Motor neuron (in vitro differentiated cells): ENCODE results near the gene TRIM39. TPM values are rescaled to one million over a fixed set of nuclear protein-coding genes. Genes with fewer than 3 reads are reported as not detected.
"Not testable (repeated sequence)": the region's sequence is repeated elsewhere in the genome, so short reads cannot be mapped to it uniquely, and the experiment has no call there.

ENCODE experiments used
- ATAC-seq, 8 experiments: fragments of 200-7000 bp; cut with Tn5 transposase; replicated peaks in 6 of 8; 2 replicates each; pipeline ENCODE4 v1.8.0; 2021; ENCODE audit warnings: mild to moderate bottlenecking in 8 of 8, moderate library complexity in 8 of 8
- H3K27ac ChIP-seq, 2 donors: fragments of 250-450 bp; sonication (Bioruptor Pico); 2 replicates each; pipeline ENCODE4 v1.9.0; 2021; ENCODE audit warnings: antibody characterized with exemption in 2 of 2, mild to moderate bottlenecking in 2 of 2, moderate library complexity in 1 of 2
- H3K4me1 ChIP-seq, 2 donors: fragments of 250-450 bp; sonication (Bioruptor Pico); replicated peaks in 1 of 2; 2 replicates each; pipeline ENCODE4 v1.6.1; 2021; ENCODE audit warnings: antibody characterized with exemption in 2 of 2, mild to moderate bottlenecking in 2 of 2, moderate library complexity in 1 of 2
- H3K4me3 ChIP-seq, 5 donors: fragments of 250-450 bp; sonication (Bioruptor Pico); 2 replicates each; pipeline ENCODE4 v1.9.0; 2021; ENCODE audit warnings: antibody characterized with exemption in 5 of 5, mild to moderate bottlenecking in 5 of 5, moderate library complexity in 4 of 5
- WGBS, 10 experiments: fragments of 450-650 bp; shearing (Covaris generic); methylation state at CpG; one replicate each; pipeline ENCODE4 v1.0.0; 2022; 5-methylcytosine and 5-hydroxymethylcytosine counted together
- in situ Hi-C, 9 experiments: fragments of 400-800 bp; cut with MboI; loops; one replicate each; pipeline ENCODE4 v1.15.0; 2021; ENCODE audit warnings: low sequenced_read_pairs in 9 of 9, low pct_unique_long_range_greater_than_20kb in 2 of 9; ENCODE audit not compliant: unreplicated experiment in 9 of 9
- total RNA-seq, 8 experiments: library from RNA; unstranded; fragments of 300-600 nt; gene quantifications; 2 replicates each; pipeline versions ENCODE4 v1.2.3 to v1.2.4, GENCODE V29; 2022

The TRIM39 gene
- 10 to 100 TPM in 7 of 8 experiments, 1 to 10 TPM in 1; 8.9 to 15.4 (median 11.1) TPM for total RNA-seq

DNA sequence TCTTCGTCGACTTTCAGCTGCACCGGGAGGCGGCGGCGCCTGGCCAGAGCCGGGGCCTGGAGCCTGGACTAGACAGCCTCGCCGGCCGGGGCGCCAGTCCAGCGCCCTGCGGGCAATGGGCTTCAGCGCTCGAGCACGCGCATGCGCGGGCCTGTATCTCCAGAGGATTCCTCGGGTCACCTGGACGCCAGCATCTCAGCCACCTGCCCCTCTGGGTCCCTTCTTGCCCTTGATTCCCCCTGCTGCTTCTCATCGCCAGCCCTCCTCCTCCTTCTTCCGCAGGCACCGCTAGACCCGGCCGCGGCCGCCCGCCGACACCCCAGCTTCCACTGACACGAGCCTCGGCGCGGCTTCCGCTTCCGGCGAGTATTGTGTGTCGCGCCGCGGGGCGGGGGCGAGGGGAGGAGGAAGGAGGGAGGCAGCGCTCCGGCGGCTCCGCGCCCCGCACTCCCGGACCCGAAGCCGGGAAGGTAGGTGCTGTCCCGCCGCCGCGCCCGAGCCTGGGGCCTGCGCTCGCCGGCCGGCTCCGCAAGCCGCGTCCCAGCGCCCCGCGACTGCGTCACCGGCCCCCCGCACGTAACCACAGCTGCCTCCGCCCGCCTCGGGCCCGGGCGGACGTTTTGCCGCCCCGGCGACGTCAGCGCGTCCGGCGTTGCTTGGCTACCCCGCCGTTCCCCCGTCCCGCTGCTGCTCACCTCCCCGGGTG lies at the start of gene TRIM39:
Gene TRIM39, plus strand, starts transcription at position 402 of the 706 bp plus-strand sequence. CDS start 2,391 bp downstream, outside the sequence.
- in situ Hi-C loops, result no loop called here
- peak; percentile 65 to 79 (median 76) for ATAC-seq
- Histone ChIP-seq H3K4me3 (peak within 1 kb of the TSS; percentile 65 to 99 (median 85)), H3K27ac (peak within 1 kb of the TSS; percentile 97 to 98), H3K4me1 (peaks cover 15 to 33% of the 10 kb centered on the region in 2 donors)
- whole genome bisulfite sequencing, 10 experiments, result 0% methylated on average over 2 to 14 of the region's 90 CpGs; no CpG with 5 or more reads in 6 of the 10 experiments

DNA sequence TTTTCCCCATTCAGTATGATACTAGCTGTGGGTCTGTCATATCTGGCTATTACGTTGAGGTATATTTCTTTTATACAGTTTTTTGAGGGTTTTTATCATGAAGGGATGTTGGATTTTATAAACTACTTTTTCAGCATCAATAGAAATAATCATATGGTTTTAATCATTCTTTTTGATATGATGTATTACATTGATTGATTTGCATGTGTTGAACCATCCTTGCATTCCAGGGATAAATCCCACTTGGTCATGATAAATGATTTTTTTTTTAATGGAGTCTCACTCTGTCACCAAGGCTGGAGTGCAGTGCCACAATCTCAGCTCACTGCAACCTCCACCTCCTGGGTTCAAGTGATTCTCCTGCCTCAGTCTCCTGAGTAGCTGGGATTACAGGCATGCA lies 45.7 kb upstream of the TRIM39 start:
- WGBS, 10 experiments, result 83 to 100% (median 100%) methylated on average over 1 of the region's 1 CpG
- in situ Hi-C loops, H3K4me1 ChIP-seq, ATAC-seq, H3K4me3 ChIP-seq, H3K27ac ChIP-seq: not testable (repeated sequence)

DNA sequence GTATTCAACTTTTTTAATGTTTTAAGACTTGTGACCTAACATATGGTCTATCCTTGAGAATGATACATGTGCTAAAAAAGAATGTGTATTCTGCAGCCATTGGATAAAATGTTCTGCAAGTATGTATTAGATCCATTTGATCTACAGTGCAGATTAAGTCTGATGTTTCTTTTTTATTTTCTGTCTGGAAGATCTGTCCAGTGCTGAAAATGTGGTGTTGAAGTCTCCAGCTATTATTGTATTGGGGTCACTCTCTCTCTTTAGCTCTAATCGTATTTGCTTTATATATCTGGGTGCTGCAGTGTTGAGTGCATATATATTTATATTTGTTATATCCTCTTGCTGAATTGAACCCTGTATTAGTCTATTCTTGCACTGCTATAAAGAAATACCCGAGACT lies 44.2 kb upstream of the TRIM39 start:
- in situ Hi-C loops, result no loop called here
- WGBS, 10 experiments, result 70 to 100% (median 95%) methylated on average over 1 to 2 of the region's 2 CpGs; no CpG with 5 or more reads in 1 of the 10 experiments
- ATAC-seq, result no peak
- Histone ChIP-seq H3K4me1 (no peaks in the 10 kb centered on the region), H3K4me3 (no peak overlapping the region), H3K27ac (no peak overlapping the region)

DNA sequence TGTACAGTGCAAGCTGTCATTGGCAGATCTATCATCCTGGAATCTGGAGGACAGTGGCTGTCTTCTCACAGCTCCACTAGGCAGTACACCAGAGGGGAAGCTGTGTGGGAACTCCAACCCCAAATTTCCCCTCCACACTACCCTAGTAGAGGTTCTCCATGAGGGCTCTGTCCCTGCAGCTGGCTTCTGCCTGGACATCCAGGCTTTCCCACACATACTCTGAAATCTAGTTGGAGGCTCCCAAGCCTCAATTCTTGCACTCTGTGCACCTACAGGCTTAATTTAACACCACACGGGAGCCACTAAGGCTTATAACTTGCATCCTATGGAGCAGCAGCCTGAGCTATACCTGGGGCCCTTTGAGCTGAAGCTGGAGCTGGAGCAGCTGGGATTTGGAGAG lies 43.0 kb upstream of the TRIM39 start:
- H3K4me3 ChIP-seq, result no peak overlapping the region
- ATAC-seq, result no peak
- WGBS, 10 experiments, result 80 to 100% (median 88%) methylated on average over 1 of the region's 1 CpG; no CpG with 5 or more reads in 7 of the 10 experiments
- H3K27ac ChIP-seq, result no peak overlapping the region
- in situ Hi-C loops, result no loop called here
- no peaks in the 10 kb centered on the region for H3K4me1 ChIP-seq

DNA sequence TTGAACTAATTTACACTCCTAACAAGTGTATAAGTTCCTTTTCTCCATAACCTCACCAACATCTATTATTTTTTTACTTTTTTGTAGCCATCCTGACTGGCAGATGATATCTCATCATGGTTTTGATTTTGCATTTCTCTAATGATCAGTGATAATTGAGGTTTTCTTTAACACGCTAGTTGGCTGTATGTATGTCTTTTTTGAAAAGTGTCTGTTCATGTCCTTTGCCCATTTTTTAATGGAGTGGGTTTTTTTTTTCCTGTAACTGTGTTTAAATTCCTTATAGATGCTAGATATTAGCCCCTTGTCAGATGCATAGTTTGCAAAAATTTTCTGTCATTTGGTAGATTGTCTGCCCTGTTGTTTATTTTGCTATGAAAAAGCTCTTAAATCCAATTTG lies 39.6 kb upstream of the TRIM39 start:
- Histone ChIP-seq H3K4me3 (no peak overlapping the region), H3K27ac (no peak overlapping the region), H3K4me1 (no peaks in the 10 kb centered on the region)
- WGBS, 10 experiments, result 38 to 100% (median 100%) methylated on average over 1 of the region's 1 CpG
- ATAC-seq, result no peak
- in situ Hi-C loops, result no loop called here

DNA sequence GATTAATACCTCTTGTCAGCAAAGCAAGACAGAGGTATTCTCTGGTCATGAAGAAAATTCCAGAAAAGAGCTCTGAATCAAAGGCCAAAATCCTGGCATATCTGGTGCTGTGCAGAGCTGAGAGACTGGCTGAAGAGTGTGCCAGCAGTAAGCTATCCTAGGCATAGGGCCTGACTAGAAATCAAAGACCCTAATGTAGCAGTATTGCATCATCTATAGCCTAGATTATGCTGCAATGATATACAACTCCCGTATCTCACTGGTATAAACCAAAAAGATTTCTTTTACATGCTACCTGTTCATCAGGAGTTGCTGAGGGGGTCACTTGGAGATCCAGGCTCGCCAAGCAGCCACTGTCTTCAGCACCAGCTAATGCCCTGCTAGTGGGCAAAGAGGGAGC lies 30.9 kb upstream of the TRIM39 start:
- ATAC-seq, result peak in 3 of 8 experiments; percentile 34 to 63 (median 51)
- Histone ChIP-seq H3K4me1 (no peaks in the 10 kb centered on the region), H3K27ac (no peak overlapping the region), H3K4me3 (no peak overlapping the region)
- WGBS, 10 experiments, result 92 to 100% (median 100%) methylated on average over 1 to 2 of the region's 2 CpGs; no CpG with 5 or more reads in 5 of the 10 experiments
- in situ Hi-C loops, result no loop called here

DNA sequence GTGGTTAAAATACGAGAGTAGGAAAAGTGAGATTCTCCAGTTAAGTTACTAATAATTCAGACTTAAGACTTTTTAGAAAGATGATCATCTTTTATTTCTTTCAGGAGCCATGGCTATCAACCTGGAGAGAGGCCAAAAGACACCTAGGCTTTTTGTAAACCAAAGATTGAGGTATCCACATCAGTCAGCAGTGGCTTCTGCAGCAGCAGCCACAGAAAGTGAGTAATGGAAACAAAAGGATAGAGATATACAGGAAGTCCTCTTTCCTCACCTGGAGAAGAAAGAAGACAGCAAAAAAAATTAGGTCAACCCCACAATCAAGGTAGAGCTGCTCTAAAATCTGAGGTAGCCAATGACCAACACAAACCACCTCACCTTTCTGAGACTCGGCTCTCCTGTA lies 22.7 kb upstream of the TRIM39 start:
- Histone ChIP-seq H3K4me1 (no peaks in the 10 kb centered on the region), H3K27ac (no peak overlapping the region), H3K4me3 (no peak overlapping the region)
- 33 to 100% (median 100%) methylated on average over 1 to 2 of the region's 2 CpGs; no CpG with 5 or more reads in 2 of the 10 experiments for WGBS, 10 experiments
- ATAC-seq, result no peak
- in situ Hi-C loops, result no loop called here

DNA sequence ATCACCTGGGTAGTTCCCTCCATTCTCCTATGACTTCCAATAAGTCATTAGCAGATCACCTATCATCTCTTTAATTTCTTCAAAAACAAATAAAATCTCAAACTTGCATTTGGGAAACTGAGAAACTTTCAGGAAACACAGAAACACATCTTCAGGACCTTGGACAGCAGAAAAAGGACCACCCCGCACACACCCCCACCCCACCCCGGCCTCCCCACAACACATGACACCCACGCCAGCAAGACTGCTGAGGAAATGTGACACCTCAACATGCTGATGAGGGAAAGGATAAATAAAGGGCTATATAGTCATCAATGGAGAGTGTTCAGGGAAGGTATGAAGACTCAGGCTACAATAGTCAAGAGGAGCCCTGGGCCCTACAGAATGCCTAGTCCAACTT lies 15.6 kb upstream of the TRIM39 start:
- in situ Hi-C loops, result no loop called here
- no peaks in the 10 kb centered on the region for H3K4me1 ChIP-seq
- peak in 1 of 8 experiments; percentile 18 for ATAC-seq
- WGBS, 10 experiments, result no CpG with 5 or more reads among the region's 3 CpGs
- H3K4me3 ChIP-seq, result no peak overlapping the region
- no peak overlapping the region for H3K27ac ChIP-seq

DNA sequence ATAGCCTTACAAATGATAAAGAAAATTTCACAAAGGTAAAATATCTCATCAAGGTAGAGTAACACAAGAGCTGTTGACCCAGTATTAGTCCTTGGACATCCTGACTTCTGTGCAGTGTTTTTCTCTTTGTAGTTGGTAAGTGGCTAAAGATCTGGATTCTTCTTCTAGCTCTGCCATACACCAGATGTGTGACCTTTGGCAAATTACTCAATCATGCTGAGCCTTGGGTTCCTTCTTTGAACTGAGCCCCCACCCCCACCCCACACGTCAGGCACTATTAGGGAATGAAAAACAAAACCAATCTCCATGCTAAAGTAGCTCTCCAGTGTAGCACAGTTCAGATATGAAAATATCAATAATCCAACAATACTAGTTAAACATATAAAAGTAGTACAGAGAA lies 15.1 kb upstream of the TRIM39 start:
- in situ Hi-C loops, result no loop called here
- H3K4me1 ChIP-seq, result no peaks in the 10 kb centered on the region
- no peak overlapping the region for H3K27ac ChIP-seq
- no peak for ATAC-seq
- WGBS, 10 experiments, result 80 to 100% (median 100%) methylated on average over 1 of the region's 1 CpG; no CpG with 5 or more reads in 7 of the 10 experiments
- H3K4me3 ChIP-seq, result no peak overlapping the region

DNA sequence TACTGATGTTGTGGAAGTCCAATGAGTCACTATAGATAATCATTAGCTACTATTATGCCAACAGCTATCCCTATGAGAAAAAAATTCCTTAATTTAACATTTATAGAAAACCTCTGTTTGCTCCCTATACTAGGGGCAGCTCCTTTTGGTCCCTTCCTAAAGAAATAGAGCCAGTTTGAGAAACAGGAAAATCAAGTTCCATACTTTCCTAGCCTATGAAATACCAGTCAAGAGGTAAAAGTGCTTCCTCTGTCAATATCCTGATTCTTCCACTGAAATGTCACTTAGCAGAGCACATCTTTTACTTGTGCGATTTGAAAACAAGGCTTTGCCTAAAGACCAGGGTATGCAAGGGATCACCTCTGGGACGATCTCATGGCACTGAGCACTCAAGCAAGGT lies 14.5 kb upstream of the TRIM39 start:
- no peak for ATAC-seq
- Histone ChIP-seq H3K4me1 (no peaks in the 10 kb centered on the region), H3K4me3 (no peak overlapping the region), H3K27ac (no peak overlapping the region)
- WGBS, 10 experiments, result 88 to 100% (median 100%) methylated on average over 1 to 2 of the region's 2 CpGs; no CpG with 5 or more reads in 7 of the 10 experiments
- in situ Hi-C loops, result no loop called here

DNA sequence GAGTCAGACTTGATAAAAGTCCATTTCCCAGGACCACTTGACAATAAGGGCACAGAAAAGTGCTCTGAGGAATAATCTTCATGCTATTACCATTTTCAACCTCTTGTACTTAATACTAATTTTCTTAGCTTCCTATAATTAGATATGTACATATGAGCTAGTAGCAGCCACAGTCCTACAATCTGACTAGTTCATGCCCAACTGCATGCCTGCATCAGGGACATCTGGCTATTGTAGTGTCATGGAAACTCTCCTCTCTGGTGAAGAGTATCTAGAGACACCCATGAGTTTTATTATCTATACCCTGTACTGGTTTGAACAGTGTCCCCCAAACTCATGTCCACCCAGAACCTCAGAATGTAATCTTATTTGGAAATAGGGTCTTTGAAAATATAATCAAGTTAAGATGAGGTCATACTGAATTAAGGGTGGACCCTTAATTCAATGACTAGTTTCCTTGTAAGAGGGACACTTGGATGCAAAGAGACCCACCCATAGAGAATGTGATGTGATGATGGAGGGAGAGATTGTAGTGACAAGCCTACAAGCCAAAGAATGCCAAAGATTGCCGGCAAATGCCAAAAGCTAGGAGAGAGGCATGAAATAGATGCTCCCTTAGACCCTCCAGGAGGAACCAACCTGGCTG lies 13.9 kb upstream of the TRIM39 start:
- peak in 2 of 8 experiments; percentile 82 to 87 for ATAC-seq
- Histone ChIP-seq H3K4me1 (no peaks in the 10 kb centered on the region), H3K4me3 (no peak overlapping the region), H3K27ac (no peak overlapping the region)
- 0 to 100% (median 100%) methylated on average over 1 of the region's 1 CpG; no CpG with 5 or more reads in 3 of the 10 experiments for WGBS, 10 experiments
- in situ Hi-C loops, result no loop called here

DNA sequence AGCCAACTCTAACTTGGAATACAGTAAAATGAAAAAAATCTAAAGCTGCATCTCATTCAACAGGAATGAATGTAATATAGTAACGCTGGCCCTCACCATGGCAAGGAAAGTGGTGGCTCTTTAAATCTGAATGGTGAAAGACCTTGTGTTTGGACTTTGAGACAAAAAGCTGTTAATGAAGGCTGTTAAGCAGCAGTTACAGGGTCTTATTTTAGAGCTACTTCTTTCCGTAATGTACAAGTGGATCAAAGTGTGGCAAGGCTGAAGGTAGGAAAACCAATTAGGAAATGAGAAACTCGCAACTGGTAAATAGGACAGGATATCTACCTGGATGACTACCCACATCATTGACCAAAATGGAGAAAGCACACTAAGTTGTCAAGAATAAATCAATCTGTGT lies 11.6 kb upstream of the TRIM39 start:
- ATAC-seq, result no peak
- 80 to 100% (median 100%) methylated on average over 1 to 3 of the region's 3 CpGs for WGBS, 10 experiments
- in situ Hi-C loops, result no loop called here
- Histone ChIP-seq H3K4me3 (no peak overlapping the region), H3K27ac (no peak overlapping the region), H3K4me1 (peaks cover 0 to 2% of the 10 kb centered on the region in 2 donors)

DNA sequence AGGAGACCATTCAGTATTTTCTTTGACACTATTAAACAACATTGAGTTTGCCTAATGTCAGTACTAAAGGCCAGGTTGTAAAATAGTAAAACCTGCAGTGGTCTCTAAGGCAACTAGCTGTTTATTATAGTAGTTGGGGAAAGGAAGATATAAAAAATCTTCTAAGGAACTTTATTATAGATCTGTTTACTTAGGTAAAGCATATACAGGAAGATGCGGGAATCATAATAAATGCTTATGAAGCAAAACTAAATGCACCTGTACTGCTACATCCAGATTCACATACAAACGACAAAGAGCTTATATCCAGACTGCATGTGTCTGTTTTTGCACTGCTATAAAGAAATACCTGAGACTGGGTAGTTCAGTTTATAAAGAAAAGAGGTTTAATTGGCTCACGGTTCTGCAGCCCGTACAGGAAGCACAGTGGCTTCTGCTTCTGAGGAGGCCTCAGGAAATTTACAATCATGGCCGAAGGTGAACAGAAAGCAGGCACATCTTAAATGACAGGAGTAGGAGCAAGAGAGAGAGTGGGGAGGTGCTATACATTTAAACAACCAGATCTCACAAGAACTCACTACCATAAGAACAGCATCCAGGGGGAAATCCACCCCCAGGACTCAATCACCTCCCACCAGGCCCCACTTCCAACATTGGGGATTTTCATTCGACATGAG lies 8.7 kb upstream of the TRIM39 start:
- Histone ChIP-seq H3K4me3 (no peak overlapping the region), H3K4me1 (peaks cover 11 to 27% of the 10 kb centered on the region in 2 donors), H3K27ac (no peak overlapping the region)
- in situ Hi-C loops, result no loop called here
- WGBS, 10 experiments, result 75 to 100% (median 92%) methylated on average over 2 to 6 of the region's 6 CpGs
- ATAC-seq, result no peak
